Heart left ventricle (tissue), 16 donors: ENCODE results near the gene CHL1. TPM values are rescaled to one million over a fixed set of nuclear protein-coding genes. Genes with fewer than 3 reads are reported as not detected.

Experiments
- ATAC-seq, 4 donors: fragments of 200-7000 bp; cut with Tn5 transposase; one replicate each; pipeline ENCODE4 v1.9.1; 2020 to 2022; ENCODE audit warnings: moderate library complexity in 4 of 4, mild to moderate bottlenecking in 3 of 4, moderate number of reproducible peaks in 1 of 4
- DNase-seq, 5 donors: peaks; one replicate each; pipeline ENCODE4 v3.0.0-alpha.2; 2020
- H3K27ac ChIP-seq, 12 donors: fragments of 200-600 bp; sonication (generic) in 4 of 12; one replicate each; pipeline versions ENCODE4 v1.5.0 to v1.8.0; 2016 to 2022; ENCODE audit warnings: mild to moderate bottlenecking in 2 of 12
- H3K27me3 ChIP-seq, 9 donors: fragments of 200-600 bp; sonication (generic) in 2 of 9; one replicate each; pipeline versions ENCODE4 v1.5.1 to v1.8.0; 2016 to 2022; ENCODE audit warnings: mild to moderate bottlenecking in 3 of 9
- H3K36me3 ChIP-seq, 9 donors: fragments of 200-600 bp; sonication (generic) in 2 of 9; one replicate each; pipeline versions ENCODE4 v1.5.0 to v1.8.0; 2018 to 2022; ENCODE audit warnings: mild to moderate bottlenecking in 2 of 9
- H3K4me1 ChIP-seq, 12 donors: fragments of 200-600 bp; sonication (generic) in 4 of 12; one replicate each; pipeline versions ENCODE4 v1.5.0 to v1.8.0; 2016 to 2022; ENCODE audit warnings: mild to moderate bottlenecking in 3 of 12
- H3K4me3 ChIP-seq, 12 donors: fragments of 200-600 bp; sonication (generic) in 4 of 12; one replicate each; pipeline versions ENCODE4 v1.5.0 to v1.8.0; 2017 to 2022; ENCODE audit warnings: mild to moderate bottlenecking in 9 of 12, moderate library complexity in 4 of 12
- H3K9me3 ChIP-seq, 12 donors: fragments of 200-600 bp; sonication (generic) in 4 of 12; one replicate each; pipeline versions ENCODE4 v1.5.0 to v1.8.0; 2016 to 2022; ENCODE audit warnings: mild to moderate bottlenecking in 1 of 12
- CTCF ChIP-seq, 12 donors: fragments of 200-600 bp; sonication (generic) in 4 of 12; IDR thresholded peaks; one replicate each; pipeline versions ENCODE4 v1.5.0 to v1.8.0; 2018 to 2022; ENCODE audit warnings: antibody characterized with exemption in 12 of 12, mild to moderate bottlenecking in 5 of 12
- POLR2A ChIP-seq, 2 donors: fragments of 450-650 bp; IDR thresholded peaks; one replicate each; pipeline ENCODE4 v1.6.1; 2017; ENCODE audit warnings: antibody characterized with exemption in 2 of 2, mild to moderate bottlenecking in 2 of 2, moderate library complexity in 2 of 2
- WGBS, 4 donors: extraction: QIAGEN DNeasy Blood & Tissue Kit in 2 of 4; methylation state at CpG; one replicate each; pipeline versions ENCODE4 v1.1.5 to v1.1.7; 2013 to 2018; 5-methylcytosine and 5-hydroxymethylcytosine counted together
- intact Hi-C, 10 donors: fragments of 100-400 bp; cut with DNase I; formaldehyde crosslinking; loops; one replicate each; pipeline versions ENCODE4 v1.11.1 to v1.14.2; 2022
- polyA plus RNA-seq, 2 donors: library from polyadenylated mRNA; stranded (reverse); fragments of 200-250 nt; gene quantifications; one replicate each; pipeline ENCODE4 v1.2.3, GENCODE V29; 2013
- total RNA-seq, 9 donors: library from RNA; depleted of rRNA in 2 of 9; stranded (reverse); fragments of >200 nt in 2 of 9; fragmentation: NEBNext Ultra II Directional in 3 of 9; extraction: Animal tissue kit (Norgen Biotek cat#: 25700) in 3 of 9; gene quantifications; one replicate each; pipeline versions ENCODE4 v1.1.0 to v1.2.4, GENCODE V29; 2016 to 2023
- donor health status: ischemic (EF 13 %, LVEDD 7.1; RV severe dilation, severe dysfunction).
- donor health status: healthy with polysubstance abuse.
- donor health status: DM: no; HTN: yes; CAD: no.
- donor health status: DM: no; HTN: no; CAD: no.
- donor health status: ischemic (EF 25% LVEDD 6.9; RV normal size, moderate dysfunction).
- donor health status: ischemic (EF 25% LVEDD 5.7; RV mildly dilated, moderate dysfunction).
- donor health status: healthy.
- donor health status: DM: yes; HTN: yes; CAD: no.
- donor health status: ischemic (EF 35%, LVEDD 5.7; RV mildly dilated, moderate dysfunction).
- donor health status: nonischemic (EF 11% LVEDD 7.7; RV severe dilation, severe dysfunction).
- donor health status: DM: yes; HTN: yes; CAD: no.
- donor health status: PGD.
- donor health status: ischemic (EF 29% LVEDD 5.4; RV normal size, mild dysfunction).
- donor health status: nonischemic (EF 23%, LVEDD 6.1; RV moderate dilation, normal function).

The CHL1 gene
- total and polyA plus RNA-seq, 11 donors, result 0.48 to 15.3 (median 2.6) TPM

GRCh38 chr3:447671-448070 is 251.1 kb downstream of the CHL1 start:
- intact Hi-C loops, result no loop called here
- Histone ChIP-seq H3K4me1 (no peaks in the 10 kb centered on the region), H3K27ac (no peak overlapping the region), H3K9me3 (peaks cover 0 to 8% (median 0%) of the 10 kb centered on the region in 12 donors), H3K36me3 (no peaks in the 10 kb centered on the region), H3K27me3 (no peaks in the 10 kb centered on the region), H3K4me3 (no peak overlapping the region)
- WGBS, 4 donors, result 82 to 91% (median 85%) methylated on average over 5 of the region's 5 CpGs
- DNase-seq (no peak), ATAC-seq (no peak)
- TF ChIP-seq POLR2A (IDR thresholded peaks at IDR 0.05) (no peak), CTCF (IDR thresholded peaks at IDR 0.05) (no peak)

DNA sequence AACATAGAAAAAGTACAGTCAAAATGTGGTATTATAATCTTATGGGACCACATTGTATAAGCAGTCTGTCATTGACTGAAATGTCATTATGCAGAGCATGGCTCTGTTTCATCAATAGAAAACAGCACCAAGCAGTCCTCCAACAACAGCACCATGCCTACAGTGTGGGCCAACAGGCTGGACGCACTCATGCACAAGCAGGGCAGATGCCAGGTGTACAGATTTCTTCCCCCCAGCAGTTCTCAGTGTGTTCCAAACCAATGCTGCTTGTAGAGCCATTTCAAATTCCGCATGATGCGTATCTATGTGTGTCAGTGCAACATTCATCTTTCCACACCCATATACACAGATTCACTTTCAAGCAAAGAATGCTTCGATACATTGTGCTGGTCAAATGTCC is 253.1 kb downstream of the CHL1 start:
- no peak for DNase-seq
- H3K27ac ChIP-seq, result no peak overlapping the region
- intact Hi-C loops, result no loop called here
- H3K9me3 ChIP-seq, result peaks cover 0 to 5% (median 0%) of the 10 kb centered on the region in 12 donors
- WGBS, 4 donors, result 92 to 96% (median 93%) methylated on average over 4 of the region's 4 CpGs
- no peak for TF ChIP-seq CTCF (IDR thresholded peaks at IDR 0.05)
- no peak for TF ChIP-seq POLR2A (IDR thresholded peaks at IDR 0.05)
- no peaks in the 10 kb centered on the region for H3K27me3 ChIP-seq
- H3K4me1 ChIP-seq, result no peaks in the 10 kb centered on the region
- no peaks in the 10 kb centered on the region for H3K36me3 ChIP-seq
- ATAC-seq, result no peak
- H3K4me3 ChIP-seq, result no peak overlapping the region

GRCh38 chr3:452221-452620 is 255.7 kb downstream of the CHL1 start:
- no peak for ATAC-seq
- H3K36me3 ChIP-seq, result no peaks in the 10 kb centered on the region

DNA sequence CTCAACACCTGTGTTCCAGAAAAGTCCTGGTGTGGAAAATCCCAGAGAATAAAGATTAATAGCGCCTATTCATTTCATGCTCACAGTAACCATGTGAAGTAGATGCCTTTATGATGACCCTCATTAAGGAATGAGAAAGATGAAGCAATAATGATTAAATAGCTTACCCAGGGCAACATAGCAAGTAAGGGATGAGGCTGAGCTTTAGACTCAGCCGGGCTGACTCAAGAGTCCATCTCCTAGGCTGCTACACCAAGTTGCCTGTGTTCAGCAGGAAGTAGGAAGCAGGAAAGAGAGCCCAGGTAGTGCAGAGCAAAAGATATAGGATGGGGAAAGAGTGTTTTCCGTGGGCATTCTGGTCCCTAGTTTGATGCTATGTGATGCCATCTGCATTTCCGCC is 256.5 kb downstream of the CHL1 start:
- intact Hi-C loops, result no loop called here
- TF ChIP-seq POLR2A (IDR thresholded peaks at IDR 0.05) (no peak), CTCF (IDR thresholded peaks at IDR 0.05) (no peak)
- Histone ChIP-seq H3K27me3 (no peaks in the 10 kb centered on the region), H3K27ac (no peak overlapping the region), H3K4me3 (no peak overlapping the region), H3K9me3 (no peaks in the 10 kb centered on the region), H3K36me3 (no peaks in the 10 kb centered on the region), H3K4me1 (no peaks in the 10 kb centered on the region)
- WGBS, 4 donors, result 82 to 90% (median 86%) methylated on average over 4 of the region's 4 CpGs
- DNase-seq (no peak), ATAC-seq (no peak)

More at GRCh38 chr3:452221-452620, 255.7 kb downstream of the CHL1 start:
- 68 to 88% (median 78%) methylated on average over 2 of the region's 2 CpGs for WGBS, 4 donors
- no peak for TF ChIP-seq POLR2A (IDR thresholded peaks at IDR 0.05)
- TF ChIP-seq CTCF (IDR thresholded peaks at IDR 0.05), result no peak
- intact Hi-C loops, result no loop called here
- no peak for DNase-seq
- Histone ChIP-seq H3K4me1 (no peaks in the 10 kb centered on the region), H3K9me3 (no peaks in the 10 kb centered on the region), H3K4me3 (no peak overlapping the region), H3K27ac (no peak overlapping the region), H3K27me3 (no peaks in the 10 kb centered on the region)
